Activated CD4-positive, alpha-beta T cell treated with anti-CD3 and anti-CD28 coated beads, Interleukin-2, Interleukin-6, amounts not matched to agents 100 ng/mL and 50 ng/mL, durations not matched to agents 16 hours and 8 hours (primary cell): ENCODE measurements around the gene VMP1.
"Not testable (repeated sequence)": the region's sequence is repeated elsewhere in the genome, so short reads cannot be mapped to it uniquely, and the experiment has no call there.

Source experiments
- DNase-seq: peaks from one replicate; pipeline ENCODE4 v3.0.0-alpha.2; 2020

Gene VMP1

GRCh38 chr17:59844884-59845594, 137.6 kb downstream of the VMP1 start:
- DNase-seq: peak; percentile 52

GRCh38 chr17:59845595-59846393, 138.3 kb downstream of the VMP1 start:
- peak; percentile 74 for DNase-seq

- DNase-seq: peak; percentile 82
Observed at GRCh38 chr17:59846394-59847165, 139.1 kb downstream of the VMP1 start.

GRCh38 chr17:59848385-59848668, 140.9 kb downstream of the VMP1 start:
- DNase-seq: no peak

- peak; percentile 93 for DNase-seq
Observed at GRCh38 chr17:59848778-59849177, 141.3 kb downstream of the VMP1 start.

- not testable (repeated sequence) for DNase-seq
Observed at GRCh38 chr17:59850311-59850710, 142.9 kb downstream of the VMP1 start.

GRCh38 chr17:59851439-59852375, 144.3 kb downstream of the VMP1 start:
- no peak for DNase-seq

- not testable (repeated sequence) for DNase-seq
Observed at GRCh38 chr17:59852847-59853167, 145.4 kb downstream of the VMP1 start.

GRCh38 chr17:59853168-59853918, 145.9 kb downstream of the VMP1 start:
- peak; percentile 69 for DNase-seq

GRCh38 chr17:59853919-59854729, 146.7 kb downstream of the VMP1 start:
- DNase-seq: not testable (repeated sequence)

GRCh38 chr17:59856859-59857794, 149.7 kb downstream of the VMP1 start:
- DNase-seq: no peak

- DNase-seq: no peak
Observed at GRCh38 chr17:59858167-59858816, 150.8 kb downstream of the VMP1 start.

- no peak for DNase-seq
Observed at GRCh38 chr17:59858932-59859331, 151.5 kb downstream of the VMP1 start.

- DNase-seq: no peak
Observed at GRCh38 chr17:59859444-59860025, 152.1 kb downstream of the VMP1 start.

- no peak for DNase-seq
Observed at GRCh38 chr17:59863616-59864015, 156.2 kb downstream of the VMP1 start.

- no peak for DNase-seq
Observed at GRCh38 chr17:59869941-59870218, 162.4 kb downstream of the VMP1 start.

- no peak for DNase-seq
Observed at GRCh38 chr17:59870482-59870881, 163.0 kb downstream of the VMP1 start.

- DNase-seq: no peak
Observed at GRCh38 chr17:59872351-59872750, 164.9 kb downstream of the VMP1 start.

- not testable (repeated sequence) for DNase-seq
Observed at GRCh38 chr17:59873414-59873813, 166.0 kb downstream of the VMP1 start.
